ENCODE data around the gene FBXL17. TPM values are rescaled to one million over a fixed set of nuclear protein-coding genes. Genes with fewer than 3 reads are reported as not detected.

The FBXL17 gene
- total RNA-seq, 1 experiment from 2014 or later = 8.8 TPM

GRCh38 chr5:108094800-108095199 is 287.1 kb downstream of the FBXL17 start:
- no peaks in the 10 kb centered on the region for H3K27me3 ChIP-seq (ENCODE audit: low read length)
- H3K36me3 ChIP-seq (ENCODE audit: low read depth, low read length) = no peaks in the 10 kb centered on the region
- no peaks in the 10 kb centered on the region for H4K20me1 ChIP-seq (ENCODE audit: low read length)
- no peak overlapping the region for H3K9ac ChIP-seq (ENCODE audit: low read length)
- H3K79me2 ChIP-seq (ENCODE audit: low read length) = no peaks in the 10 kb centered on the region
- no peak overlapping the region for H3K4me3 ChIP-seq (ENCODE audit: low read length)
- ChIA-PET POLR2A (ENCODE audit: unreplicated experiment) (no interaction called here), CTCF (no interaction called here)
- no peak overlapping the region for H3K4me2 ChIP-seq (ENCODE audit: low read length)
- no peaks in the 10 kb centered on the region for H3F3A ChIP-seq (ENCODE audit: low read length, unreplicated experiment)
- TF ChIP-seq EZH2 (IDR thresholded peaks at IDR 0.05; ENCODE audit: low read length, unreplicated experiment) (no peak), EZH2phosphoT487 (IDR thresholded peaks at IDR 0.05; ENCODE audit: borderline replicate concordance, low read length) (no peak)
- intact Hi-C loops (cut with micrococcal nuclease) = loop anchor here (5.0 to 10.0 kb wide), 2 partner anchors 350 to 402 kb away; no protein-coding TSS in a partner anchor
- no peaks in the 10 kb centered on the region for H3K4me1 ChIP-seq (ENCODE audit: insufficient read depth, low read length)
- no peak overlapping the region for H3K27ac ChIP-seq (ENCODE audit: low read length)
- ATAC-seq = no peak
- H3K9me3 ChIP-seq (ENCODE audit: low read length) = no peaks in the 10 kb centered on the region
- BruUV-seq (replicated peaks) = no TSS peak
- DNase-seq = no peak
- no peak overlapping the region for H2AFZ ChIP-seq (ENCODE audit: low read length)
- no peaks in the 10 kb centered on the region for H3K9me2 ChIP-seq (replicated peaks; ENCODE audit: low read length)

GRCh38 chr5:108093186-108093585 is 288.7 kb downstream of the FBXL17 start:
- Histone ChIP-seq H3K9me3 (ENCODE audit: low read length) (no peaks in the 10 kb centered on the region), H3K27me3 (ENCODE audit: low read length) (no peaks in the 10 kb centered on the region), H3K79me2 (ENCODE audit: low read length) (no peaks in the 10 kb centered on the region), H3K4me3 (ENCODE audit: low read length) (no peak overlapping the region), H4K20me1 (ENCODE audit: low read length) (no peaks in the 10 kb centered on the region), H2AFZ (ENCODE audit: low read length) (no peak overlapping the region), H3K9ac (ENCODE audit: low read length) (no peak overlapping the region), H3K9me2 (replicated peaks; ENCODE audit: low read length) (no peaks in the 10 kb centered on the region), H3K27ac (ENCODE audit: low read length) (no peak overlapping the region), H3K4me1 (ENCODE audit: insufficient read depth, low read length) (no peaks in the 10 kb centered on the region), H3K4me2 (ENCODE audit: low read length) (no peak overlapping the region), H3F3A (ENCODE audit: low read length, unreplicated experiment) (no peaks in the 10 kb centered on the region), H3K36me3 (ENCODE audit: low read depth, low read length) (no peaks in the 10 kb centered on the region)
- TF ChIP-seq CTCF (conservative IDR thresholded peaks at IDR 0.05; ENCODE audit: low read depth, low read length) = peak; percentile 77
- no peak for TF ChIP-seq EZH2phosphoT487 (IDR thresholded peaks at IDR 0.05; ENCODE audit: borderline replicate concordance, low read length)
- ChIA-PET POLR2A (ENCODE audit: unreplicated experiment) (no interaction called here), CTCF (interaction anchor here (0.6 kb wide), 1 partner anchor 224 kb away, joined by 3 read pairs; no protein-coding TSS in a partner anchor)
- intact Hi-C loops (cut with micrococcal nuclease) = loop anchor here (1.0 to 10.0 kb wide), 3 partner anchors 348 to 420 kb away; no protein-coding TSS in a partner anchor
- DNase-seq (peak; percentile 55), ATAC-seq (peak; percentile 75)
- no TSS peak for BruUV-seq (replicated peaks)

- H3K36me3 ChIP-seq (ENCODE audit: low read depth, low read length) = no peaks in the 10 kb centered on the region
- TF ChIP-seq EZH2phosphoT487 (IDR thresholded peaks at IDR 0.05; ENCODE audit: borderline replicate concordance, low read length) (no peak), CTCF (conservative IDR thresholded peaks at IDR 0.05; ENCODE audit: low read depth, low read length) (no peak), EZH2 (IDR thresholded peaks at IDR 0.05; ENCODE audit: low read length, unreplicated experiment) (no peak)
- H3F3A ChIP-seq (ENCODE audit: low read length, unreplicated experiment) = no peaks in the 10 kb centered on the region
- no peaks in the 10 kb centered on the region for H4K20me1 ChIP-seq (ENCODE audit: low read length)
- H3K27me3 ChIP-seq (ENCODE audit: low read length) = no peaks in the 10 kb centered on the region
- H3K9me3 ChIP-seq (ENCODE audit: low read length) = no peaks in the 10 kb centered on the region
- no peak overlapping the region for H3K4me3 ChIP-seq (ENCODE audit: low read length)
- H3K4me1 ChIP-seq (ENCODE audit: insufficient read depth, low read length) = no peaks in the 10 kb centered on the region
- no TSS peak for BruUV-seq (replicated peaks)
- H3K79me2 ChIP-seq (ENCODE audit: low read length) = no peaks in the 10 kb centered on the region
- no peak overlapping the region for H3K27ac ChIP-seq (ENCODE audit: low read length)
- H3K9ac ChIP-seq (ENCODE audit: low read length) = no peak overlapping the region
- DNase-seq (no peak), ATAC-seq (no peak)
- CTCF ChIA-PET = no interaction called here
- no peak overlapping the region for H2AFZ ChIP-seq (ENCODE audit: low read length)
- H3K9me2 ChIP-seq (replicated peaks; ENCODE audit: low read length) = no peaks in the 10 kb centered on the region
- intact Hi-C loops (cut with micrococcal nuclease) = loop anchor here (5.0 to 10.0 kb wide), 2 partner anchors 346 to 399 kb away; no protein-coding TSS in a partner anchor
- H3K4me2 ChIP-seq (ENCODE audit: low read length) = no peak overlapping the region
- POLR2A ChIA-PET (ENCODE audit: unreplicated experiment) = no interaction called here
These were observed 291.0 kb downstream of the FBXL17 start for GRCh38 chr5:108090946-108091345.
